Stimulated activated CD4-positive, alpha-beta T cell treated with anti-CD3 and anti-CD28 coated beads, Interleukin-1b, Interleukin-23, amount 100 ng/mL, for 24 hours (primary cell): Measurements from ENCODE around the gene LAMP5.

Experiments used
- DNase-seq, 4 experiments: peaks; one replicate each; pipeline ENCODE4 v3.0.0-alpha.2; 2020; ENCODE audit warnings: low read depth in 4 of 4, low spot score in 1 of 4

LAMP5 gene

GRCh38 chr20:9514461-9515213, at the start of gene LAMP5:
LAMP5 (plus strand) TSS chr20:9514590; CDS start chr20:9514853, 263 bp downstream.
- DNase-seq, result no peak

- DNase-seq, result no peak
Measured at GRCh38 chr20:9467995-9468394, 46.4 kb upstream of the LAMP5 start.

- no peak for DNase-seq
Measured at GRCh38 chr20:9474835-9475415, 39.5 kb upstream of the LAMP5 start.

GRCh38 chr20:9475456-9475855, 38.9 kb upstream of the LAMP5 start:
- no peak for DNase-seq

- no peak for DNase-seq
Measured at GRCh38 chr20:9476174-9476573, 38.2 kb upstream of the LAMP5 start.

- no peak for DNase-seq
Measured at GRCh38 chr20:9476637-9477036, 37.8 kb upstream of the LAMP5 start.

- DNase-seq, result no peak
Measured at GRCh38 chr20:9478771-9479170, 35.6 kb upstream of the LAMP5 start.

- no peak for DNase-seq
Measured at GRCh38 chr20:9480066-9480465, 34.3 kb upstream of the LAMP5 start.

GRCh38 chr20:9482180-9482579, 32.2 kb upstream of the LAMP5 start:
- no peak for DNase-seq

GRCh38 chr20:9483131-9483530, 31.3 kb upstream of the LAMP5 start:
- no peak for DNase-seq

GRCh38 chr20:9485614-9486340, 28.6 kb upstream of the LAMP5 start:
- no peak for DNase-seq

GRCh38 chr20:9487231-9487630, 27.2 kb upstream of the LAMP5 start:
- DNase-seq, result no peak

- no peak for DNase-seq
Measured at GRCh38 chr20:9488063-9488462, 26.3 kb upstream of the LAMP5 start.

GRCh38 chr20:9490161-9490560, 24.2 kb upstream of the LAMP5 start:
- no peak for DNase-seq

- DNase-seq, result no peak
Measured at GRCh38 chr20:9490631-9491030, 23.8 kb upstream of the LAMP5 start.

GRCh38 chr20:9491324-9491723, 23.1 kb upstream of the LAMP5 start:
- no peak for DNase-seq

GRCh38 chr20:9492067-9492466, 22.3 kb upstream of the LAMP5 start:
- no peak for DNase-seq

GRCh38 chr20:9493803-9494202, 20.6 kb upstream of the LAMP5 start:
- DNase-seq, result no peak

- DNase-seq, result no peak
Measured at GRCh38 chr20:9495701-9496100, 18.7 kb upstream of the LAMP5 start.

GRCh38 chr20:9496155-9496554, 18.2 kb upstream of the LAMP5 start:
- DNase-seq, result no peak

GRCh38 chr20:9498322-9498721, 16.1 kb upstream of the LAMP5 start:
- DNase-seq, result no peak
